K562 (cell line): ENCODE data around the gene DBF4B. TPM values are rescaled to one million over a fixed set of nuclear protein-coding genes. Genes with fewer than 3 reads are reported as not detected.

Experiments used
- ATAC-seq: fragments of 200-7000 bp; cut with Tn5 transposase; 3 replicates; pipeline ENCODE4 v1.9.1; 2020; ENCODE audit warnings: moderate library complexity
- BruUV-seq: library from RNA; stranded (reverse); fragments of 400-500 nt; replicated peaks from 2 replicates; lab custom pipeline; 2021; lab: Mats Ljungman, UMichigan
- CTCF ChIA-PET: fragments of 300-600 bp; formaldehyde crosslinking; extraction: SDS; loops from one replicate; lab custom pipeline; 2021; ENCODE audit warnings: low intra/inter-chr PET ratio; lab: Yijun Ruan, JAX
- POLR2A ChIA-PET: fragments of 300-600, 350-650 bp; sonication (Branson Sonifier 250); formaldehyde crosslinking; extraction: SDS; loops from one replicate; lab custom pipeline; 2021; ENCODE audit warnings: antibody characterized with exemption, inconsistent platforms; lab: Yijun Ruan, JAX
- DNase-seq, 4 experiments: peaks; one replicate each; pipeline versions ENCODE4 v3.0.0 to v3.0.0-alpha.2; 2011 to 2018; ENCODE audit warnings: low spot score in 3 of 4, mixed read lengths in 3 of 4; ENCODE audit errors: extremely low read depth in 1 of 4
- FAIRE-seq: peaks from 2 replicates; lab custom pipeline; 2011; peaks lifted over from hg19 to GRCh38; lab: Jason Lieb, UNC
- H2AFZ ChIP-seq: 2 replicates; pipeline ENCODE4 v1.6.0; 2011; ENCODE audit warnings: low read depth, low read length, control low read depth, inconsistent platforms
- H3K27ac ChIP-seq: fragments of 200-600 bp; 3 replicates; pipeline ENCODE4 v1.8.0; 2011; ENCODE audit warnings: low read depth, mild to moderate bottlenecking, control low read depth, inconsistent platforms, low read length, moderate library complexity, mixed read lengths; ENCODE audit errors: extremely low read depth
- H3K27me3 ChIP-seq, 2 experiments: fragments of 300-600 bp in 1 of 2; 2 replicates in 1 of 2; 3 replicates in 1 of 2; pipeline versions ENCODE4 v1.6.0 to v1.8.0; 2011; ENCODE audit warnings: inconsistent platforms in 2 of 2, low read length in 2 of 2, mild to moderate bottlenecking in 1 of 2, mixed read lengths in 1 of 2, moderate library complexity in 1 of 2; ENCODE audit not compliant: control insufficient read depth in 2 of 2, insufficient read depth in 2 of 2
- H3K36me3 ChIP-seq: fragments of 300-600 bp; 3 replicates; pipeline ENCODE4 v1.8.0; 2011; ENCODE audit warnings: mild to moderate bottlenecking, low read length, inconsistent platforms; ENCODE audit not compliant: control insufficient read depth, insufficient read depth
- H3K4me1 ChIP-seq, 2 experiments: fragments of 200-600 bp in 1 of 2; replicated peaks in 1 of 2; 2 replicates in 1 of 2; 3 replicates in 1 of 2; pipeline versions ENCODE4 v1.5.1 to v1.8.0; 2011; ENCODE audit warnings: inconsistent platforms in 2 of 2, low read length in 2 of 2, mild to moderate bottlenecking in 1 of 2, mixed read lengths in 1 of 2, moderate library complexity in 1 of 2; ENCODE audit not compliant: control insufficient read depth in 2 of 2, insufficient read depth in 2 of 2
- H3K4me2 ChIP-seq: 2 replicates; pipeline ENCODE4 v1.6.1; 2011; ENCODE audit warnings: low read length, control low read depth, inconsistent platforms, mixed read lengths; ENCODE audit not compliant: insufficient read depth
- H3K4me3 ChIP-seq: fragments of 200-600 bp; sonication (generic), shearing (Covaris generic); 2 replicates; pipeline ENCODE4 v1.5.1; 2016; ENCODE audit warnings: control low read depth, inconsistent platforms
- H3K79me2 ChIP-seq: fragments of 200-600 bp; 3 replicates; pipeline ENCODE4 v1.8.0; 2011; ENCODE audit warnings: low read length, inconsistent platforms; ENCODE audit not compliant: control insufficient read depth, insufficient read depth
- H3K9ac ChIP-seq, 2 experiments: 2 replicates each; pipeline versions ENCODE4 v1.6.0 to v1.6.1; 2011; ENCODE audit warnings: low read depth in 2 of 2, low read length in 2 of 2, control low read depth in 1 of 2, inconsistent platforms in 1 of 2, mild to moderate bottlenecking in 1 of 2, mixed read lengths in 1 of 2; ENCODE audit not compliant: insufficient read depth in 1 of 2
- H3K9me1 ChIP-seq: one replicate; pipeline ENCODE4 v1.6.0; 2011; ENCODE audit warnings: inconsistent platforms, mild to moderate bottlenecking, low read length, moderate library complexity; ENCODE audit not compliant: control insufficient read depth, insufficient read depth
- H3K9me3 ChIP-seq: replicated peaks from 2 replicates; pipeline ENCODE4 v1.5.1; 2011; ENCODE audit warnings: low read depth, low read length, inconsistent platforms; ENCODE audit not compliant: control insufficient read depth, insufficient read depth
- H4K20me1 ChIP-seq: replicated peaks from 2 replicates; pipeline ENCODE4 v1.6.1; 2011; ENCODE audit warnings: low read length, inconsistent platforms, mixed read lengths; ENCODE audit not compliant: control insufficient read depth, insufficient read depth
- RFX1 ChIP-seq: fragments of 450-650 bp; IDR thresholded peaks from 2 replicates; pipeline ENCODE4 v1.6.1; 2016; ENCODE audit warnings: mild to moderate bottlenecking, moderate library complexity
- ZNF444 ChIP-seq: fragments of 250-450 bp; sonication (Bioruptor Pico); IDR thresholded peaks from 2 replicates; pipeline ENCODE4 v1.4.0; 2020; ENCODE audit warnings: mild to moderate bottlenecking, moderate library complexity
- WGBS: fragments of 100-300 bp; shearing (Covaris generic); methylation state at CpG from one replicate; pipeline ENCODE4 v1.1.6; 2016; ENCODE audit warnings: low coverage, mixed read lengths; ENCODE audit not compliant: insufficient coverage; ENCODE audit errors: missing lambda C conversion rate; 5-methylcytosine and 5-hydroxymethylcytosine counted together
- in situ Hi-C: fragments of 300-500 bp; cut with MboI; formaldehyde crosslinking; loops from 4 replicates; pipeline ENCODE4 v1.15.0; 2018; ENCODE audit warnings: inconsistent platforms, mixed read lengths
- intact Hi-C: fragments of 100-400 bp; cut with micrococcal nuclease; formaldehyde crosslinking; loops from 2 replicates; pipeline ENCODE4 v1.14.2; 2022
- polyA plus RNA-seq, 8 experiments: library from polyadenylated mRNA; depleted of rRNA in 4 of 8; stranded (reverse) in 5 of 8; unstranded in 3 of 8; fragments of >200 nt; fragmentation: Nextera tagmentation in 2 of 8; fragmentation: Illumina TruSeq in 1 of 8; extraction: Ambion mirVana in 2 of 8; extraction: Trizol in 1 of 8; gene quantifications; 2 replicates each; pipeline versions ENCODE4 v1.2.1 to v1.2.3, GENCODE V29; 2011 to 2014; ENCODE audit warnings: inconsistent platforms in 1 of 8, missing spikeins in 1 of 8
- total RNA-seq, 7 experiments: library from RNA; depleted of rRNA in 6 of 7; stranded (reverse); fragments of >200 nt in 6 of 7; fragmentation: Illumina TruSeq in 2 of 7; extraction: Trizol in 2 of 7; gene quantifications; 2 replicates each; pipeline versions ENCODE4 v1.2.1 to v1.2.3, GENCODE V29; 2011 to 2021; ENCODE audit warnings: low replicate concordance in 1 of 7

Gene DBF4B
- total and polyA plus RNA-seq, 9 of the 15 experiments (the other 6 are each of a cell fraction or from before 2014, with no cell fraction given) = 2.5 to 26.9 (median 14.6) TPM

- H3K27me3 ChIP-seq = peaks cover 2 to 24% of the 10 kb centered on the region in 2 experiments; a peak in 3 of 5 replicates
- H3K79me2 ChIP-seq = no peaks in the 10 kb centered on the region
- peaks cover 6 to 67% of the 10 kb centered on the region in 2 experiments; a peak in 3 of 5 replicates for H3K4me1 ChIP-seq
- no peaks in the 10 kb centered on the region for H3K36me3 ChIP-seq
- in situ Hi-C loops = loop anchor here (10.0 kb wide), 1 partner anchor 242 kb away; no protein-coding TSS in a partner anchor
- H3K9me3 ChIP-seq = no peaks in the 10 kb centered on the region
- no peak overlapping the region for H3K4me3 ChIP-seq
- H2AFZ ChIP-seq = no peak overlapping the region
- DNase-seq (no peak), FAIRE-seq (no peak), ATAC-seq (no peak)
- no peaks in the 10 kb centered on the region for H3K9me1 ChIP-seq
- H4K20me1 ChIP-seq = peaks cover 5% of the 10 kb centered on the region
- no peak overlapping the region for H3K27ac ChIP-seq
- BruUV-seq = no TSS peak
- ChIA-PET CTCF (interaction anchor here (2.8 kb wide), 1 partner anchor 90 kb away, joined by 24 read pairs; no protein-coding TSS in a partner anchor), POLR2A (interaction anchor here (0.5 to 1.7 kb wide), 4 partner anchors 13 to 375 kb away, joined by 3 to 5 read pairs (median 3); partner anchors contain the start of gene HEXIM1)
- WGBS = 1% methylated on average over 6 of the region's 6 CpGs
- no peak overlapping the region for H3K9ac ChIP-seq
- no peak overlapping the region for H3K4me2 ChIP-seq
- intact Hi-C loops = loop anchor here (10.0 kb wide), 2 partner anchors 238 to 242 kb away; no protein-coding TSS in a partner anchor
- TF ChIP-seq ZNF444 (CRISPR knock-in tag) (no peak), RFX1 (peak; percentile 87)
Observed at GRCh38 chr17:44773140-44773539, 64.7 kb downstream of the DBF4B start.
